ENCODE measurements around the gene IL27RA. TPM values are rescaled to one million over a fixed set of nuclear protein-coding genes. Genes with fewer than 3 reads are reported as not detected.

The IL27RA gene
- total RNA-seq, 1 experiment from 2014 or later, result 2.7 TPM

- Mint-ChIP-seq H3K9me3 (ENCODE audit: unreplicated experiment) (no peaks in the 10 kb centered on the region), H3K27me3 (ENCODE audit: insufficient read depth, unreplicated experiment) (peaks cover 23% of the 10 kb centered on the region), H3K4me3 (ENCODE audit: unreplicated experiment) (no peak overlapping the region), H3K4me1 (ENCODE audit: insufficient read depth, unreplicated experiment) (peaks cover 13% of the 10 kb centered on the region), H3K27ac (ENCODE audit: low read depth, unreplicated experiment) (no peak overlapping the region), H3K36me3 (ENCODE audit: insufficient read depth, unreplicated experiment) (peaks cover 4% of the 10 kb centered on the region)
- ChIA-PET POLR2A (no interaction called here), CTCF (interaction anchor here (0.6 to 2.5 kb wide), 17 partner anchors 9 to 304 kb away, joined by 3 to 24 read pairs (median 4); partner anchors contain the start of gene MISP3)
- no peak for TF ChIP-seq CTCF (IDR thresholded peaks at IDR 0.05; ENCODE audit: unreplicated experiment)
- BruUV-seq (replicated peaks), result no TSS peak
- intact Hi-C loops (cut with micrococcal nuclease), result no loop called here
- no peak for DNase-seq (ENCODE audit: unreplicated experiment)
Measured at GRCh38 chr19:14058182-14059092, 26.9 kb downstream of the IL27RA start.

GRCh38 chr19:14059093-14059480 lies 27.5 kb downstream of the IL27RA start:
- peaks cover 4% of the 10 kb centered on the region for H3K36me3 Mint-ChIP-seq (ENCODE audit: insufficient read depth, unreplicated experiment)
- H3K27me3 Mint-ChIP-seq (ENCODE audit: insufficient read depth, unreplicated experiment), result peaks cover 23% of the 10 kb centered on the region
- no peak overlapping the region for H3K4me3 Mint-ChIP-seq (ENCODE audit: unreplicated experiment)
- no peak for DNase-seq (ENCODE audit: unreplicated experiment)
- POLR2A ChIA-PET, result no interaction called here
- H3K9me3 Mint-ChIP-seq (ENCODE audit: unreplicated experiment), result no peaks in the 10 kb centered on the region
- intact Hi-C loops (cut with micrococcal nuclease), result no loop called here
- no TSS peak for BruUV-seq (replicated peaks)
- H3K27ac Mint-ChIP-seq (ENCODE audit: low read depth, unreplicated experiment), result no peak overlapping the region
- peak; percentile 61 for TF ChIP-seq CTCF (IDR thresholded peaks at IDR 0.05; ENCODE audit: unreplicated experiment)
- CTCF ChIA-PET, result interaction anchor here (0.6 to 2.5 kb wide), 16 partner anchors 10 to 326 kb away, joined by 3 to 24 read pairs (median 5); partner anchors contain the start of gene MISP3
- peaks cover 13% of the 10 kb centered on the region for H3K4me1 Mint-ChIP-seq (ENCODE audit: insufficient read depth, unreplicated experiment)

GRCh38 chr19:14059652-14060155 lies 28.1 kb downstream of the IL27RA start:
- intact Hi-C loops (cut with micrococcal nuclease), result no loop called here
- Mint-ChIP-seq H3K9me3 (ENCODE audit: unreplicated experiment) (no peaks in the 10 kb centered on the region), H3K4me3 (ENCODE audit: unreplicated experiment) (no peak overlapping the region), H3K4me1 (ENCODE audit: insufficient read depth, unreplicated experiment) (peaks cover 13% of the 10 kb centered on the region), H3K27ac (ENCODE audit: low read depth, unreplicated experiment) (no peak overlapping the region), H3K27me3 (ENCODE audit: insufficient read depth, unreplicated experiment) (peaks cover 23% of the 10 kb centered on the region), H3K36me3 (ENCODE audit: insufficient read depth, unreplicated experiment) (peaks cover 4% of the 10 kb centered on the region)
- no peak for DNase-seq (ENCODE audit: unreplicated experiment)
- ChIA-PET POLR2A (interaction anchor here (1.0 kb wide), 1 partner anchor 12 kb away, joined by 4 read pairs; no protein-coding TSS in a partner anchor), CTCF (interaction anchor here (0.6 to 2.5 kb wide), 18 partner anchors 9 to 738 kb away, joined by 3 to 24 read pairs (median 5); partner anchors contain the start of gene MISP3)
- no TSS peak for BruUV-seq (replicated peaks)
- no peak for TF ChIP-seq CTCF (IDR thresholded peaks at IDR 0.05; ENCODE audit: unreplicated experiment)

- peaks cover 4% of the 10 kb centered on the region for H3K36me3 Mint-ChIP-seq (ENCODE audit: insufficient read depth, unreplicated experiment)
- intact Hi-C loops (cut with micrococcal nuclease), result no loop called here
- DNase-seq (ENCODE audit: unreplicated experiment), result no peak
- no peak for TF ChIP-seq CTCF (IDR thresholded peaks at IDR 0.05; ENCODE audit: unreplicated experiment)
- no peaks in the 10 kb centered on the region for H3K9me3 Mint-ChIP-seq (ENCODE audit: unreplicated experiment)
- no peak overlapping the region for H3K4me3 Mint-ChIP-seq (ENCODE audit: unreplicated experiment)
- POLR2A ChIA-PET, result interaction anchor here (0.6 kb wide), 1 partner anchor 15 kb away, joined by 3 read pairs; no protein-coding TSS in a partner anchor
- CTCF ChIA-PET, result interaction anchor here (0.5 to 2.5 kb wide), 10 partner anchors 9 to 104 kb away, joined by 3 to 24 read pairs (median 3); partner anchors contain the start of gene MISP3
- H3K27ac Mint-ChIP-seq (ENCODE audit: low read depth, unreplicated experiment), result no peak overlapping the region
- no TSS peak for BruUV-seq (replicated peaks)
- H3K4me1 Mint-ChIP-seq (ENCODE audit: insufficient read depth, unreplicated experiment), result peaks cover 13% of the 10 kb centered on the region
- H3K27me3 Mint-ChIP-seq (ENCODE audit: insufficient read depth, unreplicated experiment), result peaks cover 23% of the 10 kb centered on the region
Measured at GRCh38 chr19:14061081-14061749, 29.7 kb downstream of the IL27RA start.
